Measurements from ENCODE around the gene DFFB. TPM values are rescaled to one million over a fixed set of nuclear protein-coding genes. Genes with fewer than 3 reads are reported as not detected.

The DFFB gene
- polyA plus RNA-seq, 3 donors = 5.9 to 14.7 (median 6.6) TPM

- Histone ChIP-seq H3K27ac (ENCODE audit: low read depth in 1 of 2, low read length in 2 of 2) (no peak overlapping the region), H3K9me3 (replicated peaks in 1 of 2; ENCODE audit: control insufficient read depth in 1 of 2, insufficient read depth in 1 of 2, low read length in 2 of 2) (peaks cover 7 to 12% of the 10 kb centered on the region in 2 donors), H2AFZ (ENCODE audit: insufficient read depth, low read depth, low read length, poor library complexity, severe bottlenecking) (no peak overlapping the region), H3K9ac (ENCODE audit: insufficient read depth, low read length, poor library complexity, severe bottlenecking) (no peak overlapping the region), H3K79me2 (ENCODE audit: insufficient read depth, low read length) (no peaks in the 10 kb centered on the region), H3K27me3 (ENCODE audit: control insufficient read depth in 2 of 2, insufficient read depth in 2 of 2, low read length in 2 of 2) (no peaks in the 10 kb centered on the region), H3K36me3 (replicated peaks in 1 of 2; ENCODE audit: control insufficient read depth in 1 of 2, insufficient read depth in 2 of 2, low read length in 2 of 2) (peaks cover 21 to 80% of the 10 kb centered on the region in 2 donors), H3K4me1 (ENCODE audit: control insufficient read depth in 1 of 2, insufficient read depth in 2 of 2, low read length in 2 of 2) (peaks cover 0 to 8% of the 10 kb centered on the region in 2 donors), H3K4me3 (replicated peaks in 1 of 3; ENCODE audit: low read depth in 2 of 3, low read length in 3 of 3) (no peak overlapping the region), H4K20me1 (ENCODE audit: insufficient read depth, low read length) (no peaks in the 10 kb centered on the region), H3K4me2 (replicated peaks; ENCODE audit: extremely low read depth, low read length, poor library complexity, severe bottlenecking) (no peak overlapping the region)
- Mint-ChIP-seq H3K9me3 (peaks cover 10 to 16% (median 13%) of the 10 kb centered on the region in 7 donors), H3K4me1 (peaks cover 8% of the 10 kb centered on the region), H3K27ac (peak overlapping the region in 1 of 7 donors; percentile 38), H3K27me3 (ENCODE audit: low read depth in 3 of 3) (peaks cover 0 to 6% (median 0%) of the 10 kb centered on the region in 3 donors), H3K36me3 (peaks cover 64 to 72% of the 10 kb centered on the region in 2 donors), H3K4me3 (no peak overlapping the region)
- 46% methylated on average over 3 of the region's 5 CpGs for WGBS (ENCODE audit: insufficient coverage)
- DNase-seq = no peak
- intact Hi-C loops (cut with micrococcal nuclease) = no loop called here
- TF ChIP-seq CTCF (IDR thresholded peaks at IDR 0.05) = no peak
Observed at GRCh38 chr1:3881193-3881480, 23.9 kb downstream of the DFFB start.

- no peaks in the 10 kb centered on the region for H4K20me1 ChIP-seq (ENCODE audit: insufficient read depth, low read length)
- H3K27me3 ChIP-seq (ENCODE audit: control insufficient read depth in 2 of 2, insufficient read depth in 2 of 2, low read length in 2 of 2) = no peaks in the 10 kb centered on the region
- WGBS (ENCODE audit: insufficient coverage) = 88% methylated on average over 10 of the region's 18 CpGs
- Mint-ChIP-seq H3K36me3 (peaks cover 66 to 72% of the 10 kb centered on the region in 2 donors), H3K27me3 (ENCODE audit: low read depth in 3 of 3) (peaks cover 0 to 4% (median 0%) of the 10 kb centered on the region in 3 donors), H3K27ac (peak overlapping the region in 2 of 7 donors; percentile 11 to 57), H3K4me3 (no peak overlapping the region), H3K9me3 (peaks cover 9 to 12% (median 11%) of the 10 kb centered on the region in 7 donors), H3K4me1 (peaks cover 8% of the 10 kb centered on the region)
- H3K36me3 ChIP-seq (replicated peaks in 1 of 2; ENCODE audit: control insufficient read depth in 1 of 2, insufficient read depth in 2 of 2, low read length in 2 of 2) = peaks cover 32 to 82% of the 10 kb centered on the region in 2 donors
- peaks cover 7 to 11% of the 10 kb centered on the region in 2 donors for H3K9me3 ChIP-seq (replicated peaks in 1 of 2; ENCODE audit: control insufficient read depth in 1 of 2, insufficient read depth in 1 of 2, low read length in 2 of 2)
- H3K4me3 ChIP-seq (replicated peaks in 1 of 3; ENCODE audit: low read depth in 2 of 3, low read length in 3 of 3) = no peak overlapping the region
- H3K4me2 ChIP-seq (replicated peaks; ENCODE audit: extremely low read depth, low read length, poor library complexity, severe bottlenecking) = no peak overlapping the region
- H3K9ac ChIP-seq (ENCODE audit: insufficient read depth, low read length, poor library complexity, severe bottlenecking) = no peak overlapping the region
- H3K27ac ChIP-seq (ENCODE audit: low read depth in 1 of 2, low read length in 2 of 2) = no peak overlapping the region
- intact Hi-C loops (cut with micrococcal nuclease) = no loop called here
- no peak overlapping the region for H2AFZ ChIP-seq (ENCODE audit: insufficient read depth, low read depth, low read length, poor library complexity, severe bottlenecking)
- no peaks in the 10 kb centered on the region for H3K79me2 ChIP-seq (ENCODE audit: insufficient read depth, low read length)
- peaks cover 0 to 8% of the 10 kb centered on the region in 2 donors for H3K4me1 ChIP-seq (ENCODE audit: control insufficient read depth in 1 of 2, insufficient read depth in 2 of 2, low read length in 2 of 2)
- TF ChIP-seq CTCF (IDR thresholded peaks at IDR 0.05) = no peak
- no peak for DNase-seq
Observed at GRCh38 chr1:3883194-3883925, 26.1 kb downstream of the DFFB start.

All from CD14-positive monocyte (primary cell).